Suprapubic skin (tissue), 4 donors: ENCODE results near the gene RNF32. TPM values are rescaled to one million over a fixed set of nuclear protein-coding genes. Genes with fewer than 3 reads are reported as not detected.
"Not testable (repeated sequence)": the region's sequence is repeated elsewhere in the genome, so short reads cannot be mapped to it uniquely, and the experiment has no call there.

ENCODE experiments used
- DNase-seq, 2 donors: peaks; one replicate each; pipeline ENCODE4 v3.0.0-alpha.2; 2019; ENCODE audit warnings: low spot score in 2 of 2
- H3K27ac ChIP-seq: fragments of 200-600 bp; sonication (generic); one replicate; pipeline ENCODE4 v1.5.1; 2019
- H3K27me3 ChIP-seq: fragments of 200-600 bp; sonication (generic); one replicate; pipeline ENCODE4 v1.5.1; 2019
- H3K36me3 ChIP-seq: fragments of 200-600 bp; sonication (generic); one replicate; pipeline ENCODE4 v1.5.1; 2019
- H3K4me1 ChIP-seq: fragments of 200-600 bp; sonication (generic); one replicate; pipeline ENCODE4 v1.5.1; 2019
- H3K4me3 ChIP-seq: fragments of 200-600 bp; sonication (generic); one replicate; pipeline ENCODE4 v1.5.1; 2019; ENCODE audit warnings: mild to moderate bottlenecking
- H3K9me3 ChIP-seq: fragments of 200-600 bp; sonication (generic); one replicate; pipeline ENCODE4 v1.5.1; 2019
- EP300 ChIP-seq: sonication (generic); formaldehyde crosslinking; IDR thresholded peaks from one replicate; pipeline ENCODE4 v1.6.1; 2017; ENCODE audit warnings: antibody characterized with exemption
- POLR2A ChIP-seq, 2 donors: fragments of 450-650 bp; IDR thresholded peaks; one replicate each; pipeline ENCODE4 v1.6.1; 2017; ENCODE audit warnings: antibody characterized with exemption in 2 of 2, mild to moderate bottlenecking in 2 of 2, moderate library complexity in 2 of 2
- POLR2AphosphoS5 ChIP-seq, 3 donors: sonication (generic); formaldehyde crosslinking; IDR thresholded peaks; one replicate each; pipeline ENCODE4 v1.6.1; 2017; ENCODE audit warnings: antibody characterized with exemption in 3 of 3
- WGBS: methylation state at CpG from one replicate; pipeline ENCODE4 v1.1.5; 2018; 5-methylcytosine and 5-hydroxymethylcytosine counted together
- total RNA-seq, 4 donors: library from RNA; depleted of rRNA; stranded (reverse); fragments of >200 nt; gene quantifications; one replicate each; pipeline ENCODE4 v1.1.0, GENCODE V29; 2016
- TF ChIP-seq, protein P1 (sequence below), 2 donors: fragments of 200-600 bp in 1 of 2; fragments of 450-650 bp in 1 of 2; sonication (generic) in 1 of 2; IDR thresholded peaks; one replicate each; pipeline ENCODE4 v1.5.1; 2016 to 2019; ENCODE audit warnings: antibody characterized with exemption in 2 of 2, mild to moderate bottlenecking in 1 of 2, moderate library complexity in 1 of 2

RNF32 gene
- total RNA-seq, 4 donors from 2014 or later, result 0.29 to 0.32 TPM; not detected in 2

- WGBS, result 69% methylated on average over 3 of the region's 14 CpGs
- peaks cover 34% of the 10 kb centered on the region for H3K27me3 ChIP-seq
- H3K4me1 ChIP-seq, result no peaks in the 10 kb centered on the region
- H3K36me3 ChIP-seq, result no peaks in the 10 kb centered on the region
- H3K4me3 ChIP-seq, result no peak overlapping the region
- no peak for DNase-seq
- H3K27ac ChIP-seq, result no peak overlapping the region
- H3K9me3 ChIP-seq, result no peaks in the 10 kb centered on the region
- TF ChIP-seq EP300 (no peak), POLR2A (IDR thresholded peaks at IDR 0.05) (no peak), POLR2AphosphoS5 (IDR thresholded peaks at IDR 0.05) (no peak)
- TF ChIP-seq, protein P1, sequence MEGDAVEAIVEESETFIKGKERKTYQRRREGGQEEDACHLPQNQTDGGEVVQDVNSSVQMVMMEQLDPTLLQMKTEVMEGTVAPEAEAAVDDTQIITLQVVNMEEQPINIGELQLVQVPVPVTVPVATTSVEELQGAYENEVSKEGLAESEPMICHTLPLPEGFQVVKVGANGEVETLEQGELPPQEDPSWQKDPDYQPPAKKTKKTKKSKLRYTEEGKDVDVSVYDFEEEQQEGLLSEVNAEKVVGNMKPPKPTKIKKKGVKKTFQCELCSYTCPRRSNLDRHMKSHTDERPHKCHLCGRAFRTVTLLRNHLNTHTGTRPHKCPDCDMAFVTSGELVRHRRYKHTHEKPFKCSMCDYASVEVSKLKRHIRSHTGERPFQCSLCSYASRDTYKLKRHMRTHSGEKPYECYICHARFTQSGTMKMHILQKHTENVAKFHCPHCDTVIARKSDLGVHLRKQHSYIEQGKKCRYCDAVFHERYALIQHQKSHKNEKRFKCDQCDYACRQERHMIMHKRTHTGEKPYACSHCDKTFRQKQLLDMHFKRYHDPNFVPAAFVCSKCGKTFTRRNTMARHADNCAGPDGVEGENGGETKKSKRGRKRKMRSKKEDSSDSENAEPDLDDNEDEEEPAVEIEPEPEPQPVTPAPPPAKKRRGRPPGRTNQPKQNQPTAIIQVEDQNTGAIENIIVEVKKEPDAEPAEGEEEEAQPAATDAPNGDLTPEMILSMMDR (IDR thresholded peaks at IDR 0.05), result no peak
Observed at GRCh38 chr7:156618780-156619367, 21.7 kb upstream of the RNF32 start.

DNA sequence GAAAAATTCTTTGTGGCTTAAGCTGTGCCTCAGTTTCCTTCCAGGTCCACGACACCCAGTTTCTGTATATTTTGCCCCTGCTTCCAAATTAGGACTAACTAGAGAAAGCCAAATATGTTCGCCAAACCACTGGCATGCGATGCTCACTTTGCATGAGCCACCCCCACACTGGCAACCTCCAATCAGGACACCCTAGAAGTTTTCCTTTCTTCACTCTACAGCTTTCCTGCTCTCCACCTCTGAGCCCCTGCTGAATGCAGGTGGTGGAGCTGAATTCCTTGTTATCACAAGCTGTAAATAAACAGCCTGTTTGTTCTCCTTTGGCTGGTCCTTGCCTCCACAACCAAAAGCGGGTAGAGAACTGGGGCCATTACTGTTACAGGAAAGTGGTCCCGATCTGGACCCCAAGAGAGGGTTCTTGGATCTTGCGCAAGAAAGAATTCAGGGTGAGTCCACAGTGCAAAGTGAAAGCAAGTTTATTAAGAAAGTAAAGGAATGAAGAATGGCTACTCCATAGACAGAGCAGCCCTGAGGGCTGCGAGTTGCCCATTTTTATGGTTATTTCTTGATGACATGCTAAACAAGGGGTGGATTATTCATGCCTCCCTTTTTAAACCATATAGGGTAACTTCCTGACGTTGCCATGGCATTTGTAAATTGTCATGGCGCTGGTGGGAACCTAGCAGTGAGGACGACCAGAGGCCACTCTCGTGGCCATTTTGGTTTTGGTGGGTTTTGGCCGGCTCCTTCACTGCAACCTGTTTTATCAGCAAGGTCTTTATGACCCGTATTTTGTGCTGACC is 20.9 kb upstream of the RNF32 start:
- not testable (repeated sequence) for H3K36me3 ChIP-seq, H3K4me3 ChIP-seq, H3K27ac ChIP-seq, DNase-seq, H3K4me1 ChIP-seq, H3K9me3 ChIP-seq
- H3K27me3 ChIP-seq, result peaks cover 34% of the 10 kb centered on the region
- WGBS, result 85% methylated on average over 13 of the region's 13 CpGs

DNA sequence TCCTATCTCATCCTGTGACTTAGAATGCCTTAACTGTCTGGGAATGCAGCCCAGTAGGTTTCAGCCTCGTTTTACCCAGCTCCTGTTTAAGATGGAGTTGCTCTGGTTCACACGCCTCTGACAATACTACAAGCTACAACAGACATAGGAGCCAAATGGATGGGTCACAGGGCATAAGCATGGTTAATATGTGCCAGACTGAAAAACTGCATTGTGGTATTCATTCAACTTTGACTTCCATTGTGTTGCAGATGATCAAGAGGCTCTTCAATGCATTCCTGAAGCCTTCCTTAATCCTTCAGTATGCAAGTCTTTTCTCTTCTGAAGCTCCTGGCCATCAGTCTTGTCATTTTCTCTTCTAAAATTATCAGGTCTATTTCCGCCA is 20.3 kb upstream of the RNF32 start:
- Histone ChIP-seq H3K36me3 (no peaks in the 10 kb centered on the region), H3K4me3 (no peak overlapping the region), H3K27ac (no peak overlapping the region), H3K27me3 (peaks cover 34% of the 10 kb centered on the region), H3K4me1 (no peaks in the 10 kb centered on the region), H3K9me3 (no peaks in the 10 kb centered on the region)
- WGBS, result 81% methylated on average over 3 of the region's 3 CpGs
- TF ChIP-seq, protein P1 (IDR thresholded peaks at IDR 0.05), result no peak
- TF ChIP-seq EP300 (no peak), POLR2A (IDR thresholded peaks at IDR 0.05) (no peak), POLR2AphosphoS5 (IDR thresholded peaks at IDR 0.05) (no peak)
- no peak for DNase-seq

DNA sequence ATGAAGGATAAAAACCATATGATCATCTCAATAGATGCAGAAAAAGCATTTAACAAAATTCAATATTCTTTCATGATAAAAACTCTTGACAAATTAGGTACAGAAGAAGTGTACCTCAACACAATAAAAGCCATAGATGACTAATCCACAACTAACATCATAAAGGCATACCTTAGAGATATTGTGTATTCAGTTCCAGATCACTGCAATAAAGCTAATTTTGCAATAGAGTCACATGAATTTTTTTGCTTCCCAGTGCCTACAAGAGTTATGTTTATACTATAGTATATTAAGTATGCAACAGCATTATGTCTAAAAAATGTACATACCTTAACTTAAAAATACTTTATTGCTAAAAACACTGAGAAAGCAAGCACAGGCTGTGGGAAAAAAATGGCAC is 18.9 kb upstream of the RNF32 start:
- DNase-seq, result no peak
- H3K27ac ChIP-seq, result no peak overlapping the region
- H3K36me3 ChIP-seq, result no peaks in the 10 kb centered on the region
- no peaks in the 10 kb centered on the region for H3K4me1 ChIP-seq
- no peak overlapping the region for H3K4me3 ChIP-seq
- no peak for TF ChIP-seq POLR2A (IDR thresholded peaks at IDR 0.05)
- TF ChIP-seq POLR2AphosphoS5 (IDR thresholded peaks at IDR 0.05), result no peak
- TF ChIP-seq, protein P1 (IDR thresholded peaks at IDR 0.05), result no peak
- TF ChIP-seq EP300, result no peak
- H3K27me3 ChIP-seq, result peaks cover 26% of the 10 kb centered on the region
- no peaks in the 10 kb centered on the region for H3K9me3 ChIP-seq

DNA sequence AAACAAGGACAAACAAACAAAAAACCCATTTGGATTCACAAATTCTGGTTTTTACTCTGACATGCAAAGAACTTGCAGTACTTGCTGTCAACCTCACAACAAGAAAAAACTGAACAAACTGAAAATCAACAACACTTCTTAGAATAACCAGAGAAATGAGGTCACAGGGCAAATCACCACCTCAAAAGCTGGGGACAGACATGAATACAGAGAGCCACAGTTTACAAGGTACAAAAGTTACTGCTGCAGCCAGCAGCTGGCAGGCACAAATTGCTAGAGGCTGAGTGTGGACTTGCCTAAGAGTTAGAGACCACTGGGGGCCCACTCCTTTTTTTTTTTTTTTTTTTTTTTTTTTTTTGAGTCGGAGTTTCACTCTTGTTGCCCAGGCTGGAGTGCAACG is 15.0 kb upstream of the RNF32 start:
- 85% methylated on average over 2 of the region's 2 CpGs for WGBS
- no peak overlapping the region for H3K4me3 ChIP-seq
- DNase-seq, result no peak
- H3K4me1 ChIP-seq, result no peaks in the 10 kb centered on the region
- TF ChIP-seq EP300 (no peak), POLR2A (IDR thresholded peaks at IDR 0.05) (no peak), POLR2AphosphoS5 (IDR thresholded peaks at IDR 0.05) (no peak)
- TF ChIP-seq, protein P1 (IDR thresholded peaks at IDR 0.05), result no peak
- no peak overlapping the region for H3K27ac ChIP-seq
- no peaks in the 10 kb centered on the region for H3K27me3 ChIP-seq
- peaks cover 6% of the 10 kb centered on the region for H3K9me3 ChIP-seq
- H3K36me3 ChIP-seq, result no peaks in the 10 kb centered on the region
